DOHH2 (cell line): ENCODE results near the gene KCNQ1.

Source experiments
- H3F3A ChIP-seq: fragments of 200-600 bp; sonication (generic), shearing (Covaris generic); 2 replicates; pipeline ENCODE4 v1.6.0; 2016; ENCODE audit warnings: antibody characterized with exemption, mild to moderate bottlenecking; ENCODE audit not compliant: control insufficient read depth, insufficient read depth
- H3K27ac ChIP-seq: fragments of 200-600 bp; sonication (generic); 2 replicates; pipeline ENCODE4 v1.5.1; 2014; ENCODE audit warnings: low read depth, mild to moderate bottlenecking, low read length, moderate library complexity
- H3K27me3 ChIP-seq: fragments of 200-600 bp; sonication (generic); 2 replicates; pipeline ENCODE4 v1.6.1; 2014; ENCODE audit warnings: mild to moderate bottlenecking, low read length, mixed read lengths; ENCODE audit not compliant: control insufficient read depth
- H3K36me3 ChIP-seq: fragments of 200-600 bp; sonication (generic); 2 replicates; pipeline ENCODE4 v1.6.1; 2014; ENCODE audit warnings: mild to moderate bottlenecking, low read length, moderate library complexity, mixed read lengths; ENCODE audit not compliant: control insufficient read depth
- H3K4me1 ChIP-seq: fragments of 200-600 bp; sonication (generic); 2 replicates; pipeline ENCODE4 v1.6.1; 2014; ENCODE audit warnings: mild to moderate bottlenecking, low read length, mixed read lengths; ENCODE audit not compliant: control insufficient read depth
- H3K4me2 ChIP-seq: fragments of 200-600 bp; sonication (generic); 2 replicates; pipeline ENCODE4 v1.6.0; 2014; ENCODE audit warnings: mild to moderate bottlenecking, low read length, moderate library complexity
- H3K4me3 ChIP-seq: fragments of 200-600 bp; sonication (generic); 2 replicates; pipeline ENCODE4 v1.5.1; 2014; ENCODE audit warnings: mild to moderate bottlenecking, low read length, mixed read lengths
- H3K79me2 ChIP-seq: fragments of 200-600 bp; sonication (generic); 2 replicates; pipeline ENCODE4 v1.6.1; 2014; ENCODE audit warnings: mild to moderate bottlenecking, low read length, mixed read lengths; ENCODE audit not compliant: control insufficient read depth
- H3K9me2 ChIP-seq: fragments of 200-600 bp; sonication (generic); replicated peaks from 2 replicates; pipeline ENCODE4 v1.6.1; 2014; ENCODE audit warnings: mild to moderate bottlenecking, low read length, mixed read lengths; ENCODE audit not compliant: control insufficient read depth
- H3K9me3 ChIP-seq: fragments of 200-600 bp; sonication (generic); 2 replicates; pipeline ENCODE4 v1.6.1; 2014; ENCODE audit warnings: antibody characterized with exemption, low read length, mixed read lengths; ENCODE audit not compliant: control insufficient read depth, insufficient read depth
- H4K20me1 ChIP-seq: fragments of 200-600 bp; sonication (generic); 2 replicates; pipeline ENCODE4 v1.6.0; 2014; ENCODE audit warnings: low read depth, mild to moderate bottlenecking, antibody characterized with exemption, low read length, moderate library complexity; ENCODE audit not compliant: control insufficient read depth, insufficient read depth
- CTCF ChIP-seq: fragments of 200-600 bp; sonication (generic); IDR thresholded peaks from one replicate; pipeline ENCODE4 v1.5.1; 2014; ENCODE audit warnings: antibody characterized with exemption, mild to moderate bottlenecking, low read depth, low read length; ENCODE audit not compliant: poor library complexity, severe bottlenecking
- EZH2phosphoT487 ChIP-seq: fragments of 200-600 bp; sonication (generic); IDR thresholded peaks from 2 replicates; pipeline ENCODE4 v1.6.1; 2017; ENCODE audit warnings: borderline replicate concordance, mild to moderate bottlenecking, antibody characterized with exemption, low read length, moderate library complexity, mixed read lengths

The KCNQ1 gene

GRCh38 chr11:2724104-2724503 lies 279.3 kb downstream of the KCNQ1 start:
- H3K36me3 ChIP-seq, result no peaks in the 10 kb centered on the region
- H3K4me3 ChIP-seq, result no peak overlapping the region
- H3K9me2 ChIP-seq, result no peaks in the 10 kb centered on the region
- H3K27me3 ChIP-seq, result no peaks in the 10 kb centered on the region
- H3K9me3 ChIP-seq, result no peaks in the 10 kb centered on the region
- no peak overlapping the region for H3K27ac ChIP-seq
- no peaks in the 10 kb centered on the region for H3F3A ChIP-seq
- TF ChIP-seq CTCF, result no peak
- TF ChIP-seq EZH2phosphoT487, result no peak
- H4K20me1 ChIP-seq, result no peaks in the 10 kb centered on the region
- no peaks in the 10 kb centered on the region for H3K4me1 ChIP-seq
- H3K79me2 ChIP-seq, result no peaks in the 10 kb centered on the region
- no peak overlapping the region for H3K4me2 ChIP-seq

GRCh38 chr11:2724653-2725367 lies 280.0 kb downstream of the KCNQ1 start:
- H3K9me2 ChIP-seq, result no peaks in the 10 kb centered on the region
- no peaks in the 10 kb centered on the region for H4K20me1 ChIP-seq
- H3K27ac ChIP-seq, result no peak overlapping the region
- H3K4me2 ChIP-seq, result no peak overlapping the region
- no peaks in the 10 kb centered on the region for H3K79me2 ChIP-seq
- H3K9me3 ChIP-seq, result no peaks in the 10 kb centered on the region
- H3K4me3 ChIP-seq, result no peak overlapping the region
- H3F3A ChIP-seq, result no peaks in the 10 kb centered on the region
- H3K4me1 ChIP-seq, result no peaks in the 10 kb centered on the region
- no peaks in the 10 kb centered on the region for H3K36me3 ChIP-seq
- no peaks in the 10 kb centered on the region for H3K27me3 ChIP-seq
- no peak for TF ChIP-seq CTCF

GRCh38 chr11:2725368-2726300 lies 280.8 kb downstream of the KCNQ1 start:
- no peaks in the 10 kb centered on the region for H3K36me3 ChIP-seq
- H3K27me3 ChIP-seq, result no peaks in the 10 kb centered on the region
- H4K20me1 ChIP-seq, result no peaks in the 10 kb centered on the region
- H3K4me3 ChIP-seq, result no peak overlapping the region
- no peak overlapping the region for H3K27ac ChIP-seq
- no peaks in the 10 kb centered on the region for H3K9me2 ChIP-seq
- H3K4me1 ChIP-seq, result no peaks in the 10 kb centered on the region
- no peak for TF ChIP-seq EZH2phosphoT487
- no peak for TF ChIP-seq CTCF
- no peak overlapping the region for H3K4me2 ChIP-seq
- H3F3A ChIP-seq, result no peaks in the 10 kb centered on the region
- H3K9me3 ChIP-seq, result no peaks in the 10 kb centered on the region
- no peaks in the 10 kb centered on the region for H3K79me2 ChIP-seq
